ENCODE measurements around the gene MALT1.
"Not testable (repeated sequence)": the region's sequence is repeated elsewhere in the genome, so short reads cannot be mapped to it uniquely, and the experiment has no call there.

Gene MALT1

GRCh38 chr18:58640428-58640805 is 30.8 kb upstream of the MALT1 start:
- TF ChIP-seq, protein P1, sequence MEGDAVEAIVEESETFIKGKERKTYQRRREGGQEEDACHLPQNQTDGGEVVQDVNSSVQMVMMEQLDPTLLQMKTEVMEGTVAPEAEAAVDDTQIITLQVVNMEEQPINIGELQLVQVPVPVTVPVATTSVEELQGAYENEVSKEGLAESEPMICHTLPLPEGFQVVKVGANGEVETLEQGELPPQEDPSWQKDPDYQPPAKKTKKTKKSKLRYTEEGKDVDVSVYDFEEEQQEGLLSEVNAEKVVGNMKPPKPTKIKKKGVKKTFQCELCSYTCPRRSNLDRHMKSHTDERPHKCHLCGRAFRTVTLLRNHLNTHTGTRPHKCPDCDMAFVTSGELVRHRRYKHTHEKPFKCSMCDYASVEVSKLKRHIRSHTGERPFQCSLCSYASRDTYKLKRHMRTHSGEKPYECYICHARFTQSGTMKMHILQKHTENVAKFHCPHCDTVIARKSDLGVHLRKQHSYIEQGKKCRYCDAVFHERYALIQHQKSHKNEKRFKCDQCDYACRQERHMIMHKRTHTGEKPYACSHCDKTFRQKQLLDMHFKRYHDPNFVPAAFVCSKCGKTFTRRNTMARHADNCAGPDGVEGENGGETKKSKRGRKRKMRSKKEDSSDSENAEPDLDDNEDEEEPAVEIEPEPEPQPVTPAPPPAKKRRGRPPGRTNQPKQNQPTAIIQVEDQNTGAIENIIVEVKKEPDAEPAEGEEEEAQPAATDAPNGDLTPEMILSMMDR (IDR thresholded peaks at IDR 0.05; ENCODE audit: control insufficient read depth, extremely low read depth, insufficient read depth): no peak
- DNase-seq (ENCODE audit: low read depth): no peak
- no peak overlapping the region for H3K4me3 ChIP-seq (ENCODE audit: low read depth, low read length)

DNA sequence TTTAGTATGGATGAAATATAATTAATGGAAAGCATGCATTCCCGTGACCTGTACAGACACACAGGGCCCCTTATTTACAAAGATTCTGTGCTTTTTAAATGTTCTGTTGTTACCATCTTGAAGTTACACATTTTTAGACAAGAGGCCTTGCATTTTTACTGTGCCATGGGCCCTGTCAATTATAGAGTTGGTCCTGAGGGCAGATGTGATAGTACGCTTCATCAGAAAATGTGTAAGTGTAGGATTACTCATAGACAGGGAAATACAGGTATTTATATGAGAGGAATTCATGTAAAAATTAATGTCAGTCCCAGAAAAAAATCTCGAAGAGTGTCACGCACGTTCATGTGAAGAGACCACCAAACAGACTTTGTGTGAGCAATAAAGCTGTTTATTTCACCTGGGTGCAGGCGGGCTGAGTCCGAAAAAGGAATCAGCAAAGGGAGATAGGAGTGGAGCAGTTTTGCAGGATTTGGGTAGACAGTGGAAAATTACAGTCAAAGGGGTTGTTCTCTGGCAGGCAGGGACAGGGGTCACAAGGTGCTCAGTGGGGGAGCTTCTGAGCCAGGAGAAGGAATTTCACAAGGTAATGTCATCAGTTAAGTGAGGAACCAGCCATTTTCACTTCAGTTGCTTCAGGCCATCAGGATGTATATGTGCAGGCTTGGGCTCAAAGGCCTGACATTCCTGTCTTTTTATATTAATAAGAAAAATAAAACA is 30.2 kb upstream of the MALT1 start:
- DNase-seq (ENCODE audit: low read depth): no peak
- H3K4me3 ChIP-seq (ENCODE audit: low read depth, low read length): no peak overlapping the region
- TF ChIP-seq, protein P1 (IDR thresholded peaks at IDR 0.05; ENCODE audit: control insufficient read depth, extremely low read depth, insufficient read depth): no peak

DNA sequence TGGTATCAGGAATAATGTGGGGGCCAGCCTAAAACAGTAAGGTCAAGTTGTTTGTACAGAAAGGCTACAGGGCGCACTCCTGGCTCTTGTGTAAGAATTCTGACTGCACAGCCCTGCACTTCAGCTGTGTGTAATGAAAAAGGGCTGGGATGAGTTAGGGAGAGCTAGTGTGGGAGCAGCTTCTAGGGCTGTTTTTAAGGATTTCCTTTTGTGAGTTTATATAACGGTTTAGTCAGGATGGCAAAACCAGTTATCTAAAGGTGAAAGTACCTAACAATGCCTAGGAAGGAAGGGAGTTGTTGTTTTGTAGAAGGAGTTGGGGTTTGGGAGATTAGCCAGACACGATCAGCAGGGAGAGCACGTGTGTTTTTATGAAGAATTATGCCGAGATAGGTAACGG is 27.7 kb upstream of the MALT1 start:
- not testable (repeated sequence) for H3K4me3 ChIP-seq (ENCODE audit: low read depth, low read length); DNase-seq (ENCODE audit: low read depth)

- DNase-seq (ENCODE audit: low read depth): no peak
- TF ChIP-seq, protein P1 (IDR thresholded peaks at IDR 0.05; ENCODE audit: control insufficient read depth, extremely low read depth, insufficient read depth): no peak
Observed at GRCh38 chr18:58645398-58645797, 25.9 kb upstream of the MALT1 start.

GRCh38 chr18:58646334-58646862 is 24.9 kb upstream of the MALT1 start:
- DNase-seq (ENCODE audit: low read depth): no peak
- TF ChIP-seq, protein P1 (IDR thresholded peaks at IDR 0.05; ENCODE audit: control insufficient read depth, extremely low read depth, insufficient read depth): no peak
- no peak overlapping the region for H3K4me3 ChIP-seq (ENCODE audit: low read depth, low read length)

More at GRCh38 chr18:58645398-58645797, 25.9 kb upstream of the MALT1 start:
- no peak overlapping the region for H3K4me3 ChIP-seq (ENCODE audit: low read depth, low read length)

DNA sequence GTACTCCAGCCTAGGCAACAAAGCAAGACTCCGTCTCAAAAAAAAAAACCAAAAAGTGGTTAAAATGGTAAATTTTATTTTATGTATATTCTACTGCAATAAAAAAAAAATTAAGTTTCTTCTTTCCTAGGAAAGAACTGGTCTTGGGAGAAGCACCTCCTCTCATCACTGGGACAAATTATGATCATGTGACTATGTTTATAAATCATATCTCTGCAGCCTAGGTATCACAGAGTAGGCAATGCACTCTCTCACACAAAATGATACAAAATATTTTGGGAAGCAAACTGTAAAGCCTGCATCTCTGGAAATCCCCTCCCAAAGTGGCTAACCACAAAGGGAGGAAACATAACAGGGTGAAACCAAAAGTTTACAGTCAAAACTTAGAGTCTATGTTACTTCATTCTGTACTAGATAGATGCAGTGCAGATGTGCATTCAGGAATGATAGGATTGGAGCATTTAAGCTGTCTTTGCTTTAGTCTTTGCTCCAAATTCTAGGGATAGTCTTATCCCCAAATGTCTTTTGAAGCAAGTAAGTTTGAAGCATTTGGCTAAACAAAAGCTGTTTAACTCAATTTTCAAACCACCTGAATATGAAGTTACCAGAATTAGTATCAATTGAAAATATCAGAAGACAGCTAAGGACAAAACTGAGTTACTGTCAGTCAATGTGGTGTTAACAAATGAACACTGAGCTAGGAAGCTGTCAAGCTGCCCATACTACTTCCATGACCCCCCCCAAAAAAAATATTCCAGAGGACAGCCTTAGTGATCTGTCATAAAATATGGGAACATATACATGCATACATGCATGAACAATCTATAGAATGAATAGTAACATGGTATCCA is 21.1 kb upstream of the MALT1 start:
- DNase-seq (ENCODE audit: low read depth): no peak
- H3K4me3 ChIP-seq (ENCODE audit: low read depth, low read length): no peak overlapping the region
- TF ChIP-seq, protein P1 (IDR thresholded peaks at IDR 0.05; ENCODE audit: control insufficient read depth, extremely low read depth, insufficient read depth): no peak

GRCh38 chr18:58650830-58651229 is 20.4 kb upstream of the MALT1 start:
- not testable (repeated sequence) for DNase-seq (ENCODE audit: low read depth)

DNA sequence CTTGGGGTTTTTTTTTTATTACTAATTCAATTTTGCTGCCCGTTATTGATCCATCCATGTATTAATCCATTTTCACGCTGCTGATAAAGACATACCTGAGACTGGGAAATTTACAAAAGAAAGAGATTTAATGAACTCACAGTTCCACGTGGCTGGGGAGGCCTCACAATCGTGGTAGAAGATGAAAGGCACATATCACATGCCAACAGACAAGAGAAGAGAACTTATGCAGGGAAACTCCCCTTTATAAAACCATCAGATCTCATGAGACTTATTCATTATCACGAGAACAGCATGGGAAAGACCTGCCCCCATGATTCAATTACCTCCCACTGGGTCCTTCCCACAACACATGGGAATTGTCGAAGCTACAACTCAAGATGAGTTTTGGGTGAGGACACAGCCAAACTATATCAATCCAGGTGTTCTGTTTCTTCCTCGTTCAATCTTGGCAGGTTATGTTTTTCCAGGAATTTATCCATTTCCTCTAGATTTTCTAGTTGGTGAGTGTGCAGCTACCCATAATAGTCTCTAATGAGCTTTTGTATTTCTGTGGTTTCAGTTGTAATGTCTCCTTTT is 18.0 kb upstream of the MALT1 start:
- H3K4me3 ChIP-seq (ENCODE audit: low read depth, low read length); DNase-seq (ENCODE audit: low read depth): not testable (repeated sequence)

More at GRCh38 chr18:58650830-58651229, 20.4 kb upstream of the MALT1 start:
- not testable (repeated sequence) for H3K4me3 ChIP-seq (ENCODE audit: low read depth, low read length)

Data from LNCaP clone FGC (cell line).